ENCODE data around the gene ANKS1B.

DNA sequence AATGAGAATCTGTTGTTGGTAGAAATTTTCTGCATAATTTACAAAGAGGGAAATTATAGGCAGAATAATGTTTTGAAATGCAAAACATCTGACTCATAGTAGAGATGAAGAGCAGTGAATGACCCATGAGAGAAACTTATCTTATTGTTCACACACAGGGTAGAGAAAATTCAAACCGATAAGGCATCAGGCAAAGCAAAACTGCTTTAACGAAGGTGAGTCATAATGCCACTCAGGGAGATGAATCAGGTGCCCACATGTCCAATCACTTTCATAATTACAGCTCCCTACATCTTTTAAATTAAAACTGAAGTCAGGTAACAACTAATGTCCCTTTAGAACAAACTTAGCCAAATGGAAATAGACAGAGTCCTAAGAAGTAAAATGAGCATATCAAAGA lies 602.7 kb downstream of the ANKS1B start:
- TF ChIP-seq, protein P1, sequence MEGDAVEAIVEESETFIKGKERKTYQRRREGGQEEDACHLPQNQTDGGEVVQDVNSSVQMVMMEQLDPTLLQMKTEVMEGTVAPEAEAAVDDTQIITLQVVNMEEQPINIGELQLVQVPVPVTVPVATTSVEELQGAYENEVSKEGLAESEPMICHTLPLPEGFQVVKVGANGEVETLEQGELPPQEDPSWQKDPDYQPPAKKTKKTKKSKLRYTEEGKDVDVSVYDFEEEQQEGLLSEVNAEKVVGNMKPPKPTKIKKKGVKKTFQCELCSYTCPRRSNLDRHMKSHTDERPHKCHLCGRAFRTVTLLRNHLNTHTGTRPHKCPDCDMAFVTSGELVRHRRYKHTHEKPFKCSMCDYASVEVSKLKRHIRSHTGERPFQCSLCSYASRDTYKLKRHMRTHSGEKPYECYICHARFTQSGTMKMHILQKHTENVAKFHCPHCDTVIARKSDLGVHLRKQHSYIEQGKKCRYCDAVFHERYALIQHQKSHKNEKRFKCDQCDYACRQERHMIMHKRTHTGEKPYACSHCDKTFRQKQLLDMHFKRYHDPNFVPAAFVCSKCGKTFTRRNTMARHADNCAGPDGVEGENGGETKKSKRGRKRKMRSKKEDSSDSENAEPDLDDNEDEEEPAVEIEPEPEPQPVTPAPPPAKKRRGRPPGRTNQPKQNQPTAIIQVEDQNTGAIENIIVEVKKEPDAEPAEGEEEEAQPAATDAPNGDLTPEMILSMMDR (IDR thresholded peaks at IDR 0.05; ENCODE audit: low read depth, low read length, missing input control) = no peak
- TF ChIP-seq, protein P2, sequence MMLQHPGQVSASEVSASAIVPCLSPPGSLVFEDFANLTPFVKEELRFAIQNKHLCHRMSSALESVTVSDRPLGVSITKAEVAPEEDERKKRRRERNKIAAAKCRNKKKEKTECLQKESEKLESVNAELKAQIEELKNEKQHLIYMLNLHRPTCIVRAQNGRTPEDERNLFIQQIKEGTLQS (IDR thresholded peaks at IDR 0.05) = no peak
- TF ChIP-seq JUND (IDR thresholded peaks at IDR 0.05) (no peak), YY1 (IDR thresholded peaks at IDR 0.05) (no peak), TAF1 (conservative IDR thresholded peaks at IDR 0.05) (no peak), HNF4G (IDR thresholded peaks at IDR 0.05) (no peak), SP1 (IDR thresholded peaks at IDR 0.05) (no peak), GABPA (IDR thresholded peaks at IDR 0.05 in 1 of 2, conservative IDR thresholded peaks at IDR 0.05 in 1 of 2) (no peak), FOXA2 (IDR thresholded peaks at IDR 0.05) (no peak)
- TF ChIP-seq, protein P3, sequence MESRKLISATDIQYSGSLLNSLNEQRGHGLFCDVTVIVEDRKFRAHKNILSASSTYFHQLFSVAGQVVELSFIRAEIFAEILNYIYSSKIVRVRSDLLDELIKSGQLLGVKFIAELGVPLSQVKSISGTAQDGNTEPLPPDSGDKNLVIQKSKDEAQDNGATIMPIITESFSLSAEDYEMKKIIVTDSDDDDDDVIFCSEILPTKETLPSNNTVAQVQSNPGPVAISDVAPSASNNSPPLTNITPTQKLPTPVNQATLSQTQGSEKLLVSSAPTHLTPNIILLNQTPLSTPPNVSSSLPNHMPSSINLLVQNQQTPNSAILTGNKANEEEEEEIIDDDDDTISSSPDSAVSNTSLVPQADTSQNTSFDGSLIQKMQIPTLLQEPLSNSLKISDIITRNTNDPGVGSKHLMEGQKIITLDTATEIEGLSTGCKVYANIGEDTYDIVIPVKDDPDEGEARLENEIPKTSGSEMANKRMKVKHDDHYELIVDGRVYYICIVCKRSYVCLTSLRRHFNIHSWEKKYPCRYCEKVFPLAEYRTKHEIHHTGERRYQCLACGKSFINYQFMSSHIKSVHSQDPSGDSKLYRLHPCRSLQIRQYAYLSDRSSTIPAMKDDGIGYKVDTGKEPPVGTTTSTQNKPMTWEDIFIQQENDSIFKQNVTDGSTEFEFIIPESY (IDR thresholded peaks at IDR 0.05) = no peak
- TF ChIP-seq, protein P4, sequence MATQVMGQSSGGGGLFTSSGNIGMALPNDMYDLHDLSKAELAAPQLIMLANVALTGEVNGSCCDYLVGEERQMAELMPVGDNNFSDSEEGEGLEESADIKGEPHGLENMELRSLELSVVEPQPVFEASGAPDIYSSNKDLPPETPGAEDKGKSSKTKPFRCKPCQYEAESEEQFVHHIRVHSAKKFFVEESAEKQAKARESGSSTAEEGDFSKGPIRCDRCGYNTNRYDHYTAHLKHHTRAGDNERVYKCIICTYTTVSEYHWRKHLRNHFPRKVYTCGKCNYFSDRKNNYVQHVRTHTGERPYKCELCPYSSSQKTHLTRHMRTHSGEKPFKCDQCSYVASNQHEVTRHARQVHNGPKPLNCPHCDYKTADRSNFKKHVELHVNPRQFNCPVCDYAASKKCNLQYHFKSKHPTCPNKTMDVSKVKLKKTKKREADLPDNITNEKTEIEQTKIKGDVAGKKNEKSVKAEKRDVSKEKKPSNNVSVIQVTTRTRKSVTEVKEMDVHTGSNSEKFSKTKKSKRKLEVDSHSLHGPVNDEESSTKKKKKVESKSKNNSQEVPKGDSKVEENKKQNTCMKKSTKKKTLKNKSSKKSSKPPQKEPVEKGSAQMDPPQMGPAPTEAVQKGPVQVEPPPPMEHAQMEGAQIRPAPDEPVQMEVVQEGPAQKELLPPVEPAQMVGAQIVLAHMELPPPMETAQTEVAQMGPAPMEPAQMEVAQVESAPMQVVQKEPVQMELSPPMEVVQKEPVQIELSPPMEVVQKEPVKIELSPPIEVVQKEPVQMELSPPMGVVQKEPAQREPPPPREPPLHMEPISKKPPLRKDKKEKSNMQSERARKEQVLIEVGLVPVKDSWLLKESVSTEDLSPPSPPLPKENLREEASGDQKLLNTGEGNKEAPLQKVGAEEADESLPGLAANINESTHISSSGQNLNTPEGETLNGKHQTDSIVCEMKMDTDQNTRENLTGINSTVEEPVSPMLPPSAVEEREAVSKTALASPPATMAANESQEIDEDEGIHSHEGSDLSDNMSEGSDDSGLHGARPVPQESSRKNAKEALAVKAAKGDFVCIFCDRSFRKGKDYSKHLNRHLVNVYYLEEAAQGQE (IDR thresholded peaks at IDR 0.05) = no peak
- TF ChIP-seq, protein P5, sequence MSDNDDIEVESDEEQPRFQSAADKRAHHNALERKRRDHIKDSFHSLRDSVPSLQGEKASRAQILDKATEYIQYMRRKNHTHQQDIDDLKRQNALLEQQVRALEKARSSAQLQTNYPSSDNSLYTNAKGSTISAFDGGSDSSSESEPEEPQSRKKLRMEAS (IDR thresholded peaks at IDR 0.05) = no peak
